ENCODE measurements around the gene S100A7A. TPM values are rescaled to one million over a fixed set of nuclear protein-coding genes. Genes with fewer than 3 reads are reported as not detected.

S100A7A gene
- total and polyA plus RNA-seq, 2 of the 4 experiments (the other 2 are of a cell fraction) = not detected

- Histone ChIP-seq H4K91ac (ENCODE audit: insufficient read depth, low read depth, low read length) (no peak overlapping the region), H3K14ac (replicated peaks; ENCODE audit: low read depth, low read length) (no peak overlapping the region), H3K27ac (ENCODE audit: insufficient read depth, low read length) (no peak overlapping the region), H3K23ac (ENCODE audit: low read depth, low read length) (no peak overlapping the region), H4K8ac (ENCODE audit: low read depth in 2 of 2, low read length in 2 of 2) (no peak overlapping the region), H3K36me3 (ENCODE audit: control insufficient read depth, insufficient read depth, low read length) (no peaks in the 10 kb centered on the region), H3K56ac (ENCODE audit: extremely low read depth, insufficient read depth, low read length) (no peak overlapping the region), H2AFZ (replicated peaks; ENCODE audit: low read length, poor library complexity) (no peak overlapping the region), H3K79me1 (ENCODE audit: low read depth in 1 of 2, low read length in 2 of 2) (no peaks in the 10 kb centered on the region), H3K18ac (ENCODE audit: low read depth, low read length) (no peak overlapping the region), H3K9ac (ENCODE audit: low read depth, low read length) (no peak overlapping the region), H2AK9ac (replicated peaks; ENCODE audit: low read depth, low read length, poor library complexity) (no peak overlapping the region), H3K9me3 (ENCODE audit: control insufficient read depth, insufficient read depth, low read length) (no peaks in the 10 kb centered on the region), H3K4me2 (ENCODE audit: low read depth, low read length) (no peak overlapping the region), H2AK5ac (ENCODE audit: low read depth, low read length) (no peak overlapping the region), H2BK5ac (ENCODE audit: low read depth, low read length, poor library complexity, severe bottlenecking) (no peak overlapping the region), H3K4me3 (ENCODE audit: insufficient read depth, low read depth, low read length) (no peak overlapping the region), H4K5ac (ENCODE audit: low read depth, low read length) (no peak overlapping the region), H3K4ac (ENCODE audit: low read depth, low read length) (no peak overlapping the region), H3K4me1 (ENCODE audit: control insufficient read depth, insufficient read depth, low read length) (no peaks in the 10 kb centered on the region), H3K9me1 (ENCODE audit: insufficient read depth, low read length) (no peaks in the 10 kb centered on the region), H2BK15ac (ENCODE audit: low read depth, low read length) (no peak overlapping the region), H2BK120ac (ENCODE audit: low read depth, low read length) (no peak overlapping the region), H2BK20ac (ENCODE audit: low read depth, low read length) (no peak overlapping the region), H3K27me3 (ENCODE audit: control insufficient read depth, insufficient read depth, low read length) (peaks cover 7% of the 10 kb centered on the region; the same call in 1 of the 2 replicates), H4K20me1 (ENCODE audit: insufficient read depth, low read length) (no peaks in the 10 kb centered on the region)
- no TSS peak for BruUV-seq (replicated peaks)
- CTCF ChIA-PET = interaction anchor here (1.0 kb wide), 1 partner anchor 95 kb away, joined by 5 read pairs; no protein-coding TSS in a partner anchor
- TF ChIP-seq CEBPB (IDR thresholded peaks at IDR 0.05; ENCODE audit: low read depth, low read length) (no peak), RCOR1 (IDR thresholded peaks at IDR 0.05; ENCODE audit: insufficient replicate concordance, low read length) (no peak), CTCF (conservative IDR thresholded peaks at IDR 0.05; ENCODE audit: low read depth, low read length) (no peak), ELK1 (IDR thresholded peaks at IDR 0.05; ENCODE audit: borderline replicate concordance, low read depth, low read length) (no peak), USF2 (IDR thresholded peaks at IDR 0.05; ENCODE audit: low read depth, low read length) (no peak), MAFK (IDR thresholded peaks at IDR 0.05; ENCODE audit: low read depth, low read length) (no peak), FOS (IDR thresholded peaks at IDR 0.05; ENCODE audit: low read depth, low read length) (no peak), MXI1 (IDR thresholded peaks at IDR 0.05; ENCODE audit: borderline replicate concordance, low read depth, low read length) (no peak), CHD1 (IDR thresholded peaks at IDR 0.05; ENCODE audit: low read depth, low read length) (no peak), POLR2A (IDR thresholded peaks at IDR 0.05; ENCODE audit: low read depth, low read length) (no peak), BHLHE40 (IDR thresholded peaks at IDR 0.05; ENCODE audit: low read depth, low read length) (no peak), NFE2L2 (IDR thresholded peaks at IDR 0.05; ENCODE audit: low read depth, low read length) (no peak), SMC3 (IDR thresholded peaks at IDR 0.05; ENCODE audit: low read depth, low read length) (no peak), RAD21 (IDR thresholded peaks at IDR 0.05; ENCODE audit: low read length) (no peak)
- WGBS, 2 experiments (ENCODE audit: extremely low coverage in 2 of 2, insufficient read length in 1 of 2) = 87% methylated on average over 2 of the region's 7 CpGs; no CpG with 5 or more reads in 1 of the 2 experiments
- intact Hi-C loops (cut with micrococcal nuclease) (loop anchor here (1.0 kb wide), 1 partner anchor 96 kb away; no protein-coding TSS in a partner anchor), dilution Hi-C loops (cut with HindIII; ENCODE audit: low sequenced_read_pairs, unreplicated experiment) (no loop called here), in situ Hi-C loops (cut with MboI; ENCODE audit: low sequenced_read_pairs) (no loop called here)
- no peak for DNase-seq
- ATAC-seq (ENCODE audit: low read depth) = no peak
- POLR2A ChIA-PET (ENCODE audit: unreplicated experiment) = no interaction called here
Observed at GRCh38 chr1:153399401-153400055, 16.8 kb upstream of the S100A7A start.

All from IMR-90 (cell line).